SK-N-MC (cell line): ENCODE measurements around the gene RNF225.
"Not testable (repeated sequence)": the region's sequence is repeated elsewhere in the genome, so short reads cannot be mapped to it uniquely, and the experiment has no call there.

Source experiments
- DNase-seq: peaks from one replicate; pipeline ENCODE4 v3.0.0-alpha.2; 2011; ENCODE audit warnings: low read depth, low spot score
- H3K27ac ChIP-seq: fragments of 200-600 bp; sonication (generic); 2 replicates; pipeline ENCODE4 v1.5.1; 2016; ENCODE audit warnings: mixed run types
- H3K36me3 ChIP-seq: fragments of 200-600 bp; sonication (generic); 2 replicates; pipeline ENCODE4 v1.6.1; 2017; ENCODE audit warnings: antibody characterized with exemption, low read length, mixed read lengths; ENCODE audit not compliant: insufficient read depth
- H3K4me3 ChIP-seq: fragments of 200-600 bp; sonication (generic); 2 replicates; pipeline ENCODE4 v1.5.1; 2016
- H3K9ac ChIP-seq: fragments of 200-600 bp; sonication (generic); 2 replicates; pipeline ENCODE4 v1.8.0; 2017; ENCODE audit warnings: mixed run types, mixed read lengths; ENCODE audit not compliant: insufficient read length
- H3K9me3 ChIP-seq: fragments of 200-600 bp; sonication (generic); 2 replicates; pipeline ENCODE4 v1.6.1; 2017; ENCODE audit warnings: low read depth, mild to moderate bottlenecking, antibody characterized with exemption, low read length, moderate library complexity, mixed read lengths
- EZH2 ChIP-seq: fragments of 200-600 bp; sonication (generic); IDR thresholded peaks from one replicate; pipeline ENCODE4 v1.6.1; 2017; ENCODE audit warnings: antibody characterized with exemption
- FOXP2 ChIP-seq: optimal IDR thresholded peaks from 2 replicates; pipeline ENCODE3; 2011; ENCODE audit warnings: mild to moderate bottlenecking, moderate library complexity; ENCODE audit not compliant: insufficient read depth; ENCODE audit errors: extremely low read length, control extremely low read depth
- POLR2AphosphoS5 ChIP-seq: IDR thresholded peaks from 2 replicates; pipeline ENCODE4 v1.6.1; 2012; ENCODE audit warnings: mild to moderate bottlenecking, low read depth, low read length, borderline replicate concordance

The RNF225 gene

DNA sequence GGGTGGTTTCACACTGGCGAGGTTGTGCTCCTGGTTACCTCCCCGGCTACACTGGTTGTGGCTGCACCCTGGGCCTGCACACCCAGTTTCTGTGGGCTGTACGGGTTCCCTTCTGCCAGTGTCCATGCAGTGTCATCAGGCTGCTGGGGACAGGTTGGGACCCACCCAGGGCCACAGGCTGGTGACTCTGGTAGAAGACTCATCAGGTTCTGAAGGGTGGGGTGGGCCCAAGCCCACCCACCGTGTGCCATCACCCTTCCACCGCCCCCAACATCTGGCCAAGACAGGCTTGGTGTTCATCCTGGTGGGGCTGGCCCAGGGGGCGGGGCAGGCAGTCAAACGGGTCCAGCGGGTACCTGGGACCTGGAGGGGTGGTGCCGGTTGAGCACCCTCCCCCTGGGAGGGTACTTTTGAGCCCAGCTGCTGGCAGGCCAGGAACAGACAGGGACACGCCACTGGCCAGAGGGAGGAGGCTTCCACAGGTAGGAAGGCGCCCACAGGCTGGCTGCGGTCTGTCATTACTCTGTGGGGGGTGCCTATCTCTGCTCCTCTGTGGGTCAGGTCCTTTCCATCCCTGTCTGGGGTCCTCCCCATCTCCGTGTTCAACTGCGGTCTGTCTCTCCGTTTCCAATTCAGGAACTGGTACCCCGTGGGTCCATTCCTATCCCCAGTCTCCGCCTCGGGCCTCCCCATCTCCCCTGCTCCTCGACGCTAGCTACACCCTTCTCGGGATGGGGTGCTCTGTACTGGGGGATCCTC is at the start of gene RNF225:
RNF225 (plus strand) TSS at position 437 of the 759 bp plus-strand sequence. CDS start 434 bp downstream, outside the sequence.
- H3K36me3 ChIP-seq = peaks cover 48% of the 10 kb centered on the region
- DNase-seq = no peak
- no peak within 1 kb of the TSS for H3K9ac ChIP-seq
- no peak for TF ChIP-seq FOXP2
- no peak for TF ChIP-seq EZH2
- TF ChIP-seq POLR2AphosphoS5 = peak; percentile 79
- no peak within 1 kb of the TSS for H3K4me3 ChIP-seq
- H3K9me3 ChIP-seq = no peaks in the 10 kb centered on the region
- H3K27ac ChIP-seq = no peak within 1 kb of the TSS

DNA sequence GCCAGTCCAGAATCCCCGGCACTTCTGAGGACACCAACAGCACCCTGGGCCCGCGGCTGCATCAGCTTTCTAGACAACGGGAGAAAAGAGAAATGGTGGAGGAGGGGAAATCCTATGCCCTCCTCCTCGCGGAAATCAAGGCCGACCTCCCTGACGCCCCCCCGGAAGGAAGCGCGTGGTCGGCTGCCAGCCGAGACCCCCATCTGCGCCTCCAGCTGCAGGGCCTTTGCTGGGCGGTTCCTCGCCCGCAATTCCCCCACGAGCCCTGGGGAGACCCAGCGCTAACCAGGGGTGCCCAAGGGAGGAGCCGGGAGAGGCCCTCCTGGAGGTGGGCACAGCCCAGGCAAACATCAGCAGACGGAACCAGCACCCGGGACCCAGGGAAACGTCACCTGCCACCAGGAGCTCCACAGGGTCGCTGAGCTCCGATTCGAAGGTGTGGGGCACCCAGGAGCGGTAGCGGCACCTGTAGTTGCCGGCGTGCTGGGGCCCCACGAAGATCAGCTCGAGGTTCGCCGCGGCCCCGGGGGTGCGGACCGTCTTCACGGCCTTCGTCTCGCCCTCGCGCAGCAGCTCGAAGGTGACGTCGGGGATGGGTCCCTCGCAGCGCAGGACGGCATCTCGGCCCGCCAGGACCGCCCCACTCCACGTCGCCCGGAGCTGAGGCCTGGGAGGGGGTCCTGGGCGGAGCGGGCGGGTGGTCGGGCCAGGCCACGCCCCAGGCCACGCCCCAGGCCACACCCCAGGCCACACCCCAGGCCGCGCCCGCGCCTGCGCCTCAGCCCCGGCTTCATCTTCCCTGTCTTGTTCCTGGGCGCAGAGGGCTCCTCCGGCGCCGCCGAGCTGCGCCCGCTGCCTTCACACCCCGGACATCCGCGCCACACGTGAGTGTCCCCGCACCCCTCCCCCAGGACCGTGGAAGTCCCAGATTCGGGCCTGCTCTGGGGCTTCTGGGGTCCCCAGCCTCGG is 48.2 kb upstream of the RNF225 start:
- Histone ChIP-seq H3K9ac (peak overlapping the region; percentile 74), H3K9me3 (no peaks in the 10 kb centered on the region), H3K4me3 (peak overlapping the region; percentile 86), H3K27ac (no peak overlapping the region), H3K36me3 (no peaks in the 10 kb centered on the region)
- TF ChIP-seq POLR2AphosphoS5 = peak; percentile 78; the same call in 1 of the 2 replicates
- TF ChIP-seq EZH2 = no peak
- DNase-seq = no peak

DNA sequence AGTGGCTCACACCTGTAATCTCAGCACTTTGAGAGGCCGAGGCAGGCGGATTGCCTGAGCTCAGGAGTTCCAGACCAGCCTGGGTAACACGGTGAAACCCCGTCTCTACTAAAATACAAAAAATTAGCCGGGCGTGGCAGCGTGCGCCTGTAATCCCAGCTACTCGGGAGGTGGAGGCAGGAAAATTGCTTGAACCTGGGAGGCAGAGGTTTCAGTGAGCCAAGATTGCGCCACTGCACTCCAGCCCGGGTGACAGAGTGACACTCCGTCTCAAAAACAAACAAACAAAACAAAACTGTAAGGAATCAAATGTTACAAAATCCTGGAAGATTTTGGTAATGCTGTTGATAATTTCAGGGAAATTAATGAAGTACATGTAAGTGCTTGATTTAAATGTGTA is 47.4 kb upstream of the RNF225 start:
- H3K9me3 ChIP-seq, H3K27ac ChIP-seq, DNase-seq, H3K36me3 ChIP-seq: not testable (repeated sequence)
- Histone ChIP-seq H3K9ac (peak overlapping the region; percentile 74), H3K4me3 (peak overlapping the region; percentile 86)

DNA sequence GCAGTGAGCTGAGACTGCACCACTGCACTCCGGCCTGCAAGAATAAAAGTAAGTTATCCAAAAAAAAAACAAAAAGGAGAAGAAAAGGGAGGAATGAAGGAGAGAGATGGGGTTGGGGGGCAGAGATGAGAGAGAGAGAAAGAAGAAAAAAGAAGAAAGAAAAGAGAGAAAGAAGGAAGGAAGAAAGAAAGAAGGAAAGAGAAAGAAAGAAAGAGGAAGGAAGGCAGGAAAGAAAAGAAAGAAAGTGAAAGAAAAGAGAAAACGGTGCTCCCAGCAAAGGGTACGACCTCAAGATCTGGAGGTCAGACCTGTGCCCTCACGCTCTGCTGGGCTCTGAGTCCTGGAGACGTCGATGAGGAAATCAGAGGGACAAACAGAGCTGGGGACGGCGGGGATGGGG is 45.9 kb upstream of the RNF225 start:
- Histone ChIP-seq H3K9ac (no peak overlapping the region), H3K9me3 (no peaks in the 10 kb centered on the region), H3K4me3 (no peak overlapping the region), H3K27ac (no peak overlapping the region), H3K36me3 (no peaks in the 10 kb centered on the region)
- no peak for DNase-seq
- TF ChIP-seq POLR2AphosphoS5 = no peak
- no peak for TF ChIP-seq FOXP2
- TF ChIP-seq EZH2 = no peak

DNA sequence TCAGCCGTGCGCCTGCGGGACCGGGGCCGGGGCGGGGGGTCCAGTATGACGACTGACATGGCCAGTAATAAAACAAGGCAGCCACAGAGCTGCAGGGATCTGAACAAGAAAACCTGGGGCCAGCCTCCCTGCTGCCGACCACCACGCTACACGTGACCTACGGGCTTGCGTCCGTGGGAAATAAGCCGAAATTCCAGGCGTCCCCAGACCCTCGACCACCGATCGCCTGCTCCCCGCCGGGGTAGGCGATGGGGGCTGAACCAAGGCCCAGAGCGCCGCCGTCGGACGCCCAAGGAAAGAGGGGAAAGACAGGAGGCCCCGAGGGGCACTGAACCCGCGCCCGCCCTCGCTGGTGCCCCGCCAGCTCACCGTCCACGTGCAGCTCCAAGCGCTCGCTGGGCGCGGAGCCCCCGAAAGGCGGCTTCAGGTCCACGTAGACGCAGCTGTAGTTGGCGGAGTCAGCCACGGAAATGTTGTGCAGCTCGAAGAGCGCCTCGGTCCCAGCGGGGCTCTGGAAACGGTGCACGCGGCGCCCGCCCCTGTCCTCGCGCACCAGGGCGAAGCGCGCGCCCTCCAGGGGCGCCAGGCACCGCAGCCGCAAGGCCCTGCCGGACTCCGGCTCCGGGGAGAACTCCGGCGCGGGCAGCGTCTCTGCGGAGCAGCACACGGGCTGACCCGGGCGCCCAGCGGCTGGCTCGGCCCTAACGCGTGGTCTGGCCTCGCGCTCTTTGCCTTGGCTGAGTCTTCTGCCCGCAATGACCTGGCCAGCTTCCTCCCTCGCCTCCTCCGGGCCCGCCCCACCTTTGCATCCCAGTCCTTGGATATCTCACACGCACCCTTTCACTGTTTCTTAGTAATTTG is 45.2 kb upstream of the RNF225 start:
- Histone ChIP-seq H3K27ac (no peak overlapping the region), H3K36me3 (no peaks in the 10 kb centered on the region), H3K4me3 (no peak overlapping the region), H3K9ac (no peak overlapping the region), H3K9me3 (no peaks in the 10 kb centered on the region)
- TF ChIP-seq FOXP2 (no peak), EZH2 (no peak), POLR2AphosphoS5 (no peak)
- DNase-seq = no peak

DNA sequence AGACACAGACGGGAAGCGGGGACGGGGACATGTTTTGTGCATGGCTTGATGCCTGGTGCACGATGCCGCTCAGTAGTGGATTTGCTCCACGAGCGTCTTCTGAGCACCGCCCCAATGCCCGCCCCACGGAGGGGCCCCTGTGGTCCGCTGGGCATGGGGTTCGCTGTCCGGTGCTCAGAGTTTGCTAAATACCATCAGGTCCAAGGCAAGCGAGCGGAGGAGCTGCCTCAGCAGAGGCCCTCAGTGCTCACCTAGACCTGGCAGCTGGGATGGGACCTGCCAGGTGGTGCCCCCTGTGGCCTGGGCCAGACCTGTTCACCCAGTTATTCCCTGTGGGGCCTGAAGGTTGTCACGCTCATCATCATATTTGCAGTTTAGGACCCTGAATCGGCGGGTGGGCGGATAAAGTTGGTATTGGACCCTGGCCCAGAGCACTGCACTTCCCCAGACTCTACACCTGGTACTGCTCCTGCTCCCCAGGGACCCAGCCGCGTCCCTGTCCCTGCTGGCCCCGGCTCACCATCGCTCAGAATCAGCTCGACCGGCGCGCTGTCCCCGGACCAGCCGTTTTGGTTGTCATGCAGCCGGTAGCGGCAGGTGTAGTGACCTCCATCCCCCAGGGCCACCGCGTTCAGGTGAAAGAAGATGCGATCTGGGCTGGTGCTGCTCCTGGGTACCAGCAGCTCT is 44.4 kb upstream of the RNF225 start:
- Histone ChIP-seq H3K36me3 (no peaks in the 10 kb centered on the region), H3K4me3 (no peak overlapping the region), H3K27ac (no peak overlapping the region), H3K9ac (no peak overlapping the region), H3K9me3 (no peaks in the 10 kb centered on the region)
- DNase-seq = no peak
- TF ChIP-seq EZH2 (no peak), FOXP2 (no peak), POLR2AphosphoS5 (no peak)

DNA sequence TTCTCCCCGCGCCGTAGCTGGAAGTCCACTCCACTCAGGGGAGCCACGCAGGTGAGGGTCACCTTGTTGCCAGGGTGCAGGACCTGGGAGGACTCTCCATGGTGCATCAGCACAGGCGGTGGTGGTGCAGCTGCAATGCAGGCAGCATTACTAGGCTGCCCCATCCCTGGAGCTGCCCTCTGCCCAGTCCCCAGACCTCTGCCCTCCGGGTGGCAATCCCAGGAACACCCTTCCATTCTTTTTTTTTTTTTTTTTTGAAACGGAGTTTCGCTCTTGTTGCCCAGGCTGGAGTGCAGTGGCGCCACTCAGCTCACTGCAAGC is 43.9 kb upstream of the RNF225 start:
- Histone ChIP-seq H3K36me3 (no peaks in the 10 kb centered on the region), H3K9me3 (no peaks in the 10 kb centered on the region), H3K9ac (no peak overlapping the region), H3K27ac (no peak overlapping the region), H3K4me3 (no peak overlapping the region)
- TF ChIP-seq EZH2 (no peak), FOXP2 (no peak), POLR2AphosphoS5 (no peak)
- no peak for DNase-seq
